RWPE1 (cell line): ENCODE data around the gene TRPM1.
A peak's percentile ranks its signal among the peaks of the same experiment; 100 is the strongest.

Experiments used
- CTCF ChIA-PET: fragments of 350-600 bp; sonication (Branson Sonifier 250); formaldehyde crosslinking; extraction: SDS; loops from one replicate; lab custom pipeline; 2021; lab: Yijun Ruan, JAX
- POLR2A ChIA-PET: fragments of 400-600 bp; formaldehyde crosslinking; extraction: SDS; loops from one replicate; lab custom pipeline; 2020; ENCODE audit warnings: antibody characterized with exemption; ENCODE audit not compliant: low non-redundant PET; lab: Yijun Ruan, JAX
- DNase-seq: peaks from one replicate; pipeline ENCODE4 v3.0.0; 2012; ENCODE audit warnings: low spot score
- H3K27ac ChIP-seq: fragments of 450-650 bp; 2 replicates; pipeline ENCODE4 v1.5.1; 2017
- TF ChIP-seq, protein P1 (sequence below): fragments of 450-650 bp; conservative IDR thresholded peaks from 2 replicates; pipeline ENCODE4 v1.5.1; 2017; ENCODE audit warnings: low read depth, mild to moderate bottlenecking

TRPM1 gene

DNA sequence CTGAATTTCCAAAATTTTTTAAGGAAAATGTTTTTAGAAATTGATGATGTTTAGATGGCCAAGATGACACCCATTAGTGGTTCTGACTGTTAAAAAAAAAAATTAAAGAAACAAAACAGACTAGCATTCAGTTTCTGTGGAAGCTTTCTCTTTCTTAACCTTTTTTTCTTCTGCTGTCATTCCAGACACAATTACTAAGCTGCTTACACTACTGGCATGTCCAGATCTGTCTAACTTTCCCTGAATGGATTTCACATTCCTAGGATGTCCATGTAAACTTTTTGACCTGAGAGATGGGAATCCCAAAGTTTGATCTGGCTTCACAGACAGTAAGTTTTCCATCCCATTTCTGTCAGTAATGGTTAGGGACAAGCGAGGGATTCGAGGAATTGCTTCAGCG lies 99.8 kb downstream of the TRPM1 start:
- ChIA-PET CTCF (interaction anchor here (0.6 kb wide), 1 partner anchor 80 kb away, joined by 3 read pairs; no protein-coding TSS in a partner anchor), POLR2A (interaction anchor here (0.7 kb wide), 1 partner anchor 12 kb away, joined by 3 read pairs; no protein-coding TSS in a partner anchor)
- TF ChIP-seq, protein P1, sequence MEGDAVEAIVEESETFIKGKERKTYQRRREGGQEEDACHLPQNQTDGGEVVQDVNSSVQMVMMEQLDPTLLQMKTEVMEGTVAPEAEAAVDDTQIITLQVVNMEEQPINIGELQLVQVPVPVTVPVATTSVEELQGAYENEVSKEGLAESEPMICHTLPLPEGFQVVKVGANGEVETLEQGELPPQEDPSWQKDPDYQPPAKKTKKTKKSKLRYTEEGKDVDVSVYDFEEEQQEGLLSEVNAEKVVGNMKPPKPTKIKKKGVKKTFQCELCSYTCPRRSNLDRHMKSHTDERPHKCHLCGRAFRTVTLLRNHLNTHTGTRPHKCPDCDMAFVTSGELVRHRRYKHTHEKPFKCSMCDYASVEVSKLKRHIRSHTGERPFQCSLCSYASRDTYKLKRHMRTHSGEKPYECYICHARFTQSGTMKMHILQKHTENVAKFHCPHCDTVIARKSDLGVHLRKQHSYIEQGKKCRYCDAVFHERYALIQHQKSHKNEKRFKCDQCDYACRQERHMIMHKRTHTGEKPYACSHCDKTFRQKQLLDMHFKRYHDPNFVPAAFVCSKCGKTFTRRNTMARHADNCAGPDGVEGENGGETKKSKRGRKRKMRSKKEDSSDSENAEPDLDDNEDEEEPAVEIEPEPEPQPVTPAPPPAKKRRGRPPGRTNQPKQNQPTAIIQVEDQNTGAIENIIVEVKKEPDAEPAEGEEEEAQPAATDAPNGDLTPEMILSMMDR: no peak
- DNase-seq: peak; percentile 71
- H3K27ac ChIP-seq: no peak overlapping the region; the same call in 1 of the 2 replicates

DNA sequence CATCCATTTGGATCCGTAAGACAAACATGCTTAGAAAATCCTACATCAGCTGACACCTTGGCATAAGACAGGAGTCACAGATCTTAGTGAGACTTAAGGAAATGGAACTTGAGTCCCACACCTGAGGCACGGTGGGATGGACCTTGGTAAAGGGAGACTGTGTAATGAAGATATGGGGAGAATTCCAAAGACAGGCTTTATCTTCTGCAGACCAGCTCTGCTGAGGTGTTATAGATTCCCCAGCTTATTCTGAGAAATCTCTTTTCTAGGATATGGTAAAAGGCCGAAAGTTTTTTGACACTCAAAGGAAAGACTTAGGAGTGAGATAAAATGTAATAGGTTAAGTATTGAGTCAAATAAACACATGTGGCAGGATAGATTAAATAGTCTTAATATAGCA lies 101.8 kb downstream of the TRPM1 start:
- TF ChIP-seq, protein P1: no peak
- no peak for DNase-seq
- ChIA-PET CTCF (interaction anchor here (0.5 kb wide), 1 partner anchor 8 kb away, joined by 3 read pairs; no protein-coding TSS in a partner anchor), POLR2A (no interaction called here)
- H3K27ac ChIP-seq: no peak overlapping the region

DNA sequence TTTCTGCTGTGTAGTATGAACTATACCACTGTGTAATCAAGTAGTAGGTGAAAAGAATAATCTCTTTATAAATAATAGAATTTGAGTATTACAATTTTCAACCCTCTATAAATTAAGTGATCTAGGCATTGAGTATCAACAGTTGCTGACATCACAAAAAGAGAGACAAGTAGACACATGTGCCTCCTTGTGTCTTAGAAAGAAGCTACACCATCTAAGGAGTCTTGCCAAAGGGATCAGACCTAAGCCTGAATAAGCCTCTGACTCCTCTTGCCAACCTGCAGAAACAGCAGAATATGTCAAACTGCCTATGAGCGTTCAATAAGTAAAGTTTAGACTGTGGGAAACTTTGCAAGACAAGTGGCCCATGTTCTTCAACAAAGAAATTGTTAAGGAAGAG lies 104.3 kb downstream of the TRPM1 start:
- peak; percentile 11 for DNase-seq
- H3K27ac ChIP-seq: no peak overlapping the region
- CTCF ChIA-PET: no interaction called here
- TF ChIP-seq, protein P1: no peak
- POLR2A ChIA-PET: no interaction called here

DNA sequence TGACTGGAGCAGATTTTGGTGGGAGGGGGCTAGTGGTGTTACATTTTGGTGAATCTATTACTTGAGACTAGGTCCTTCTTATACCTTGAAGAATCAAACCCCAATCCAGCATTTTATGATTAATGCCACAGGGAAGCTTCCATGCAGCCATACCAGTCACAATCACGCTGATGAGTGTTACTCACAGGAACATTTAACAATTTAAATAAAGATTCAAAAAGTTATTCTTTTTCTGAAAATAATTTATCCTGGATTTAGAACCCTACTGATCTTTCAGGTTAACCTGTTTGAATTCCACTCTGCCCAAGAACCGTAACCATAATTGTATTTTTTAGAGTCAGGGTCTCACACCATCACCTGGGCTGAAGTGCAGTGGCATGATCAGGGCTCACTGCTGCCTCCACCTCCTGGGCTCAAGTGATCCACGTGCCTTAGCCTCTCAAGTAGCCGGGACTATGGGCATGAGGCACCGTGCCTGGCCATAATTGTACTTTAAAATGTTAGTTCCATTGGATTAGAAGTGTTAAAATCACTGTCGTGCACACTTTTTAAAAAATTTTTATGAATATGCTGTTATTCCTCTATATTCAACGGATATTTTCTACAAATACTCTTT lies 109.2 kb downstream of the TRPM1 start:
- CTCF ChIA-PET: interaction anchor here (1.7 kb wide), 1 partner anchor 137 kb away, joined by 6 read pairs; no protein-coding TSS in a partner anchor
- POLR2A ChIA-PET: interaction anchor here (0.7 to 1.1 kb wide), 3 partner anchors 31 to 90 kb away, joined by 3 read pairs; no protein-coding TSS in a partner anchor
- TF ChIP-seq, protein P1: no peak
- H3K27ac ChIP-seq: peak overlapping the region; percentile 89
- DNase-seq: peak; percentile 7

DNA sequence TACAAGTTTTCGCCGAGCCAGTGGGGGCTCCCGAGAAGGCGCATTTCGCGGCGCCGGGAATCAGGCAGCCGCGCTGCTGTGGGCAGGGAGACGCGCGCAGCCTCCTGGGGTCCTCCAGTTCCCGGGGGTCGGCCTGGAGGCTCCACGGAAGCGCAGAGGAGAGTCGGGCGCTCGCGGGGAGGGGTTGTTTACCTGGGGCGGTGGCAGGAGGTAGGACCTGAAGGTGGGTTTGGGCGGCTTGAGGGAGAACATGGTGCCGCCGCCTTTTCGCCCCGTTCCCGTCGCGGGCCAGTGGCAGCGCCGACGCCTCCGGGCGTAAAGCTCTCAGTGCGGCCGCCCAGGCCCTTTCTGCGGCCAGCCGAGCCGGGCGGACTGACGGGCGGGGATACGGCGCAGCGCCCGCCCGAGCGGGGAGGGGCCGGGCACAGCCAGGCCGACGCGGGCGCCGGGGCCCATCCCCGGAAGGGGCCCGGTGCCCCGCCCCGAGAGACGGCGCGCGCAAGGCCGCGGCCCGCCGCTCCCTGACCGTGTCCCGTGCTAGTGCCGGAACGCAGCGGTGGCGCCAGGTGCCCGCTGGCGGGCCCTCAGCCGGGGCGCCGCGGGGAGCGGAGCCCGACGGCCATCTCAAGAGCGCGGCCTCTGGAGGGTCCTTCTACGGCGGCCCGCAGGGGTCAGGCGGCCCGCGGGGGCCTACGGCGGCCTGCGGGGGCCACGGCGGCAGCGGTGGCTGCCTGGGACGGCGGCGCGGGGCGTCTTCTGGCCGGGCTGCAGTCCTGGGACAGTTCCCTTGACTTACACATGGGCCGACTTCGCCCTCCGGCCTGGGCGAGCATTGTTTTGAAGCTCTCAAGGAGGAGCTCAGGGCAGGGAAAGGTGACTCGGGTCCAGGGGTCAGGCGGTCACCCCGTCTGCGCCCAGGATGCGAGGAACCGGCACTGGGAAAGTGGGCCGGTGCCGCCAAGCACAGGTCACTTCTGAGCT lies 110.0 kb downstream of the TRPM1 start, which contains the start of gene MTMR10:
Gene MTMR10, minus strand, starts transcription at position 374 of the 981 bp plus-strand sequence. Its CDS starts 122 bp downstream, at position 252.
- peak; percentile 90 for DNase-seq
- TF ChIP-seq, protein P1: no peak
- CTCF ChIA-PET: interaction anchor here (1.7 kb wide), 1 partner anchor 138 kb away, joined by 6 read pairs; no protein-coding TSS in a partner anchor
- POLR2A ChIA-PET: interaction anchor here (0.6 to 1.1 kb wide), 4 partner anchors 32 to 138 kb away, joined by 3 read pairs; no protein-coding TSS in a partner anchor
- peak within 1 kb of the TSS; percentile 89 for H3K27ac ChIP-seq
